HG02884 (cell line): Measurements from ENCODE around the gene CATSPER2.
"Not testable (repeated sequence)": the region's sequence is repeated elsewhere in the genome, so short reads cannot be mapped to it uniquely, and the experiment has no call there.

Experiments used
- ATAC-seq: cut with Tn5 transposase; IDR thresholded peaks from one replicate; pipeline ENCODE4 v1.9.1; 2021; ENCODE audit warnings: mild to moderate bottlenecking, moderate library complexity; ENCODE audit not compliant: unreplicated experiment

Gene CATSPER2

GRCh38 chr15:43593328-43594190, 55.1 kb downstream of the CATSPER2 start, which contains the start of gene CKMT1B:
TSS of gene CKMT1B (plus strand) at chr15:43594027. CDS start at chr15:43594219, 192 bp downstream.
- ATAC-seq, result not testable (repeated sequence)

DNA sequence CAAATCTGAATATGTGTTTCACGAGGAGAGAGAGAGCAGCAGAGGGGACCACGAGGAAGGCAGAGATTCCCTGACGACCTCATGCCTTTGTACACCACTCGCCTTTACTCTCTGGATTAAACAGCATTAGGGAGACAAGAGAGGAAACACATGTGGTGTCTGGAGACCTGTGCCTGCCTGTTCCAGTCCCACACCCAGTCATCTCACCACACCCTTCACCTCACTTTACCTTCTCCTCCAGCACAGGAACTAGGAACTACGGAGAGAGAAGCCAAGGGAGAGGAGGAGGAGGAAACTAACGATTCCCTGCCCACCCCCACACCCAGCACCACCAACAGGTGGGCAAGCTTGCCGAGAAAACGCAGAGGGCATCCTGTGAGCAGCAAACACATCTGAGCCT, 55.8 kb downstream of the CATSPER2 start:
- ATAC-seq, result not testable (repeated sequence)

- ATAC-seq, result peak; percentile 90
These were observed 58.7 kb downstream of the CATSPER2 start, which contains the start of gene PPIP5K1 for GRCh38 chr15:43589778-43590466. TSS of gene PPIP5K1 (minus strand) at chr15:43590208. CDS start at chr15:43584504, 5,704 bp downstream.
